ENCODE measurements around the gene ATP6V1C2. TPM values are rescaled to one million over a fixed set of nuclear protein-coding genes. Genes with fewer than 3 reads are reported as not detected.
A peak's percentile ranks its signal among the peaks of the same experiment; 100 is the strongest.

Gene ATP6V1C2
- polyA plus RNA-seq, 6 donors from 2014 or later, result 0.12 to 3.9 (median 0.47) TPM

DNA sequence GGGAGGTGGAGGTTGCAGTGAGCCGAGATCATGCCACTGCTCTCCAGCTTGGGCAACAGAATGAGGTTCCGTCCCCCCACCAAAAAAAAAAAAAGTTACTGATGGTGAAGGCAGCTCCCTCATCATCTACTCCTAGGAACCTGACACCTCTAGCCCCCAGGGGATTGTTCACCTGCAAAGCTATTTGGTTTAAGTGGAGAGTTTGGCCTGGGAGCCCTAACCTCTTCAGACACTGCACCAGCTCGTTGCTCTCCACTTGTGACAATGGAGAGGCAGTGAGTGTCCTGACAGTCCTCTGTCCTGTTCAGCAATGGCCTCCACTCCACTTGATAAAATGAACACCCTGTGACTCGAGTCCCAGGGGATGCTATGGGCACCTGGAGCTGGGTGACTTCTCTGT lies 43.5 kb downstream of the ATP6V1C2 start:
- H3K27ac Mint-ChIP-seq, result no peak overlapping the region
- H3K9me3 Mint-ChIP-seq, result no peaks in the 10 kb centered on the region
- H3K36me3 Mint-ChIP-seq, result no peaks in the 10 kb centered on the region
- no peak overlapping the region for H3K4me3 Mint-ChIP-seq
- peaks cover 0 to 6% (median 0%) of the 10 kb centered on the region in 3 donors for H3K27me3 Mint-ChIP-seq
- peaks cover 10 to 23% (median 12%) of the 10 kb centered on the region in 3 donors for H3K4me1 Mint-ChIP-seq
- no peak for DNase-seq
- no peak for ATAC-seq (ENCODE audit: low read depth in 2 of 2)

DNA sequence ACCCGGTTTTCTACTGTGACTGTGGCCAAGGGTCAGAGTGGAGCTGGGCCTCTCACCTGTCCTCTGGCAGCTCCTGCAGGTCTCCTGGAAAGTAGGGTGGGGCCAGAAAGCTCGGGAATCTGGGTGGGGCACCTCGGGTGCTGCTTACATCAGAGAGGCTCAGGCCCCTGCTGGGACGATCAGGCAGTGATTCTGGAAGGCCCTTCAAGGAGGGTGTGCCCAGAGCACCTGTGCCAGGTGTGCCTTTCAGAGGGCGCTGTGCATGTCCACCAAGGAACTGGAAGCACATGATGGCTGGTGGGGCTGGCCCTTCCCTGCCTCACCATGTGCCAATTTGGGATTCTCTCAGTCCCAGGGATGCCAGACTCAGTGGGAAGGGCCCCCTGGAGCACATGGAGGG lies 44.0 kb downstream of the ATP6V1C2 start:
- ATAC-seq (ENCODE audit: low read depth in 2 of 2), result no peak
- Mint-ChIP-seq H3K4me1 (peaks cover 10 to 23% (median 12%) of the 10 kb centered on the region in 3 donors), H3K9me3 (no peaks in the 10 kb centered on the region), H3K27me3 (peaks cover 0 to 6% (median 0%) of the 10 kb centered on the region in 3 donors), H3K27ac (no peak overlapping the region), H3K4me3 (peak overlapping the region in 1 of 8 donors; percentile 42), H3K36me3 (no peaks in the 10 kb centered on the region)
- DNase-seq, result no peak

DNA sequence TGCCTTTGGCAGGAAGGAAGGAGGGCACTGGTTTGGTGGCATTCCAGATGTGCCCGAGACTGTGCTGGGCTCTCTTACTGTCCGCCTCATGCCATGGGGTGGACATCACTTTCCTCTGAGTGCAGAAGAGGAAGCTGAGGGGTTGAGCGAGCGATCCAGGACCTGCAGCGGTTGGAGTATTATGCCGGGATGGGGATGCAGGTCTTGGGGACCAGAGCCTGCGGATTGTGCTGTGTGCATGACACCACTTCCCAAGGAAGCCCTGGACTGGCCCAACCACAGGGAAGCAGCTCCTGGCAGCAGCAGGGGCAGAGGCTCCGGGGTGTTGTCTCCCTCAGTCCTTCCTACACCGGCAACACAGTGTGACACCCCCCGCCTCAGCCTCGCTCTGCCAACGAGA lies 44.5 kb downstream of the ATP6V1C2 start:
- Mint-ChIP-seq H3K9me3 (no peaks in the 10 kb centered on the region), H3K36me3 (no peaks in the 10 kb centered on the region), H3K27me3 (peaks cover 0 to 6% (median 0%) of the 10 kb centered on the region in 3 donors), H3K4me1 (peaks cover 10 to 23% (median 12%) of the 10 kb centered on the region in 3 donors), H3K4me3 (no peak overlapping the region), H3K27ac (no peak overlapping the region)
- DNase-seq (no peak), ATAC-seq (ENCODE audit: low read depth in 2 of 2) (no peak)

DNA sequence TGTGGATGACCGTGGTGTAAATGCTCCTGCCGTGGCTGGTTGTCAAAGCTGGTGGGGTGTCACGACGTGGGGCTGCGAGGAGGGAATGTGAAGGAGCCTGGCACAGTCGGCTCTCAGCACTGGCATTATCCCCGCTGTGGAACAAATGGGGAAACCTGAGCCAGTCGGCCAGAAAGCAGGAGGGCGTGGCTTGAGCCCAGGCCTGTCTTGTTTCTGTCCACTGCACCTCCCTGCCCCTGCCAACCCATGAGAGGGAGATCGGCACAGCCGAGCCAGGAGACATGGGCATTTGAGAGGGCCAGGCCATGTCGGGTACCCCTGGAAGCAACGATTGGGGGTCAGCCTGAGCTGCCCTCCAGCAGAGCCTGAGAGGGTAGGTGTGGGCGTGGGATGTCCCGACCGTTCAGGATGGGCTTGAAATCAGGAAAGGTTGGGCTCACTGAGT lies 46.7 kb downstream of the ATP6V1C2 start:
- ATAC-seq (ENCODE audit: low read depth in 2 of 2) (no peak), DNase-seq (no peak)
- peaks cover 12 to 20% (median 12%) of the 10 kb centered on the region in 3 donors for H3K4me1 Mint-ChIP-seq
- H3K27ac Mint-ChIP-seq, result no peak overlapping the region
- no peaks in the 10 kb centered on the region for H3K36me3 Mint-ChIP-seq
- H3K9me3 Mint-ChIP-seq, result no peaks in the 10 kb centered on the region
- no peak overlapping the region for H3K4me3 Mint-ChIP-seq
- peaks cover 0 to 4% (median 0%) of the 10 kb centered on the region in 3 donors for H3K27me3 Mint-ChIP-seq

DNA sequence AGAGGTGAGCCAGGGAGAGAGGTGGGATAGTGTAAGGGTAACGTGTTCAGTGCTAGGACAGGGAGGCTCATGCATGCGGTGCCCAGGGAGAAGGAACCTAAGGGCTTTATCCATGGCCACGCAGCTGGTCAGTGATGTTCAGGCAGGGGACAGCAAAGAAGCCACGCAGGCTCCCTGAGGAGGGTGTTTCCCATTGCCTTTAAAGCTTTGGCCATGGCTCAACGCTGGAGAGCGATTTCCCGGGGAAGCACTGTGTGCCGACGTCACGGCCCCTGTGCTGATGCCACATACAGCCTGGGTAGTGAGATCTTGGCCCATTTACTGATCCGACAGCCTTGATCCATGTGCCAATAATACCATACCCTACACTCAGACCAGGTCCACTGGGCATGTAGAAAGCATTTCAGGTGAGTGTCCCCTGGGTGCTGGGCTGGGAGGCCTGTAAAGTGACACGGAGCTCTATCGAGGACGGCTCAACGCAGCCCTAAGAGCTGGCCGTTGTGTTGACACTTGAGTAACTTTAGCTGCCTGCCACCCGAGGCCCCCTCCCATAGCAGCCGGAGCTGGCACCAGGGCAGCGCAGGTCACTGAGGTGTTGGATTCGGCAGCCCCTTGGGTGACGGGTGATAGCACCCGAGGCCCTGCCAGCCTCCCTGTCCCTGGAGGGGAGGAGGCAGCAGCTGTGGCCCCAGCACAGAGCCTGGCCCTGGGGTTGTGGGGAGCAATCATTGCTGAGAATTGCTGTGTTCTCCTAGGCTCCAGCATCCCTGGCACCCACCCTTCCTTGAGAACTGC lies 49.7 kb downstream of the ATP6V1C2 start:
- Mint-ChIP-seq H3K27me3 (no peaks in the 10 kb centered on the region), H3K4me1 (peaks cover 0 to 3% (median 0%) of the 10 kb centered on the region in 3 donors), H3K4me3 (no peak overlapping the region), H3K27ac (peak overlapping the region in 1 of 6 donors; percentile 54), H3K9me3 (no peaks in the 10 kb centered on the region), H3K36me3 (no peaks in the 10 kb centered on the region)
- DNase-seq (no peak), ATAC-seq (ENCODE audit: low read depth in 2 of 2) (no peak)

DNA sequence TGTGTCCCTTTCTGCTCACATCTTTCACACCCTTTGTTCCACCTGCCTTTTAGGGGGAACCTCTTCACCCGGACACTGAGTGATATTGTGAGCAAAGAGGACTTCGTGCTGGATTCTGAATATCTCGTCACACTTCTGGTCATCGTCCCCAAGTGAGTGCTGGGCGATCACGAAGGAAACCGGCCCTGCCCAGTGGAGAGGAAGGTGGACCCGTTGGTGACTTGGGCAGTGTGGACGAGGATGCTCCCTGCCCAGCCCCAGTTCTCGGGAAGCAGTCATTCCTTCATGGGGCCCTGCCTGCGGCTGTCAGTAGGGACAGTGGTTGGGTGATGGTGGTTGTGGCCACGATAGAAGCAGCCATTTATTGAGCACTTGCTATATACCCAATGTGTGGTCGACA lies 50.4 kb downstream of the ATP6V1C2 start:
- DNase-seq (no peak), ATAC-seq (ENCODE audit: low read depth in 2 of 2) (no peak)
- Mint-ChIP-seq H3K4me3 (no peak overlapping the region), H3K27me3 (no peaks in the 10 kb centered on the region), H3K27ac (peak overlapping the region in 2 of 6 donors; percentile 41 to 54), H3K4me1 (peaks cover 0 to 3% (median 0%) of the 10 kb centered on the region in 3 donors), H3K9me3 (no peaks in the 10 kb centered on the region), H3K36me3 (no peaks in the 10 kb centered on the region)

DNA sequence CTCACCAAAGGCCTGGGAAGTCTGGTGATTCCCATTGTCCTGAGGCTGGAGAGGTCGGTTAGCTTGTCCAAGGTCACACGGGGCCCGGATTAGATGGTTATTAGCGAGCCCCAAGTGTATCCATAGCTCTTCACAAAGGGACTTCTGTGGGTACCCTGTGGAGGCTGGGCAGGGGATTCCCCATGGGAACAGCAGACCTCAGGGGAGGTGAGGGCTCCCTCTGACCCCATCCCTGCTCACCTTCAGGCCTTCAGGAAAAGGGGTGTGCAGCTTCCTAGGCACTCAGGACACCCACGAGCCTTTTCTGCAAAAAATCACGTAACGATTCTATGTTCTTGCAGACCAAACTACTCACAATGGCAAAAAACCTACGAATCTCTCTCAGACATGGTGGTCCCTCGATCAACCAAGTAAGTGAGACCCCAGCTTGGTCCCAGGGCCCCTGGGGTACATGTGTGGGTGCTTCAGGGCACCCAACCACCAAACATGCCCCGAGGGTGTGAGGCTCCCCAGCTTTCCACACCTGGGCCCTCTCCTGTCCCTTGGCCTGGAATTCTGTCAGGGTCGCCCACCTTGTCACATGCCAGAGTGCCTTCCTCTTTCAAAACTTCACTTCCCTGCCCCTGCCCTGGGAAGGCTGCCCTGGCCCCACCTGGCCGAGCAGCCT lies 50.9 kb downstream of the ATP6V1C2 start:
- no peaks in the 10 kb centered on the region for H3K9me3 Mint-ChIP-seq
- no peaks in the 10 kb centered on the region for H3K27me3 Mint-ChIP-seq
- H3K36me3 Mint-ChIP-seq, result no peaks in the 10 kb centered on the region
- H3K27ac Mint-ChIP-seq, result peak overlapping the region in 1 of 6 donors; percentile 41
- DNase-seq (no peak), ATAC-seq (ENCODE audit: low read depth in 2 of 2) (no peak)
- peaks cover 0 to 3% (median 0%) of the 10 kb centered on the region in 3 donors for H3K4me1 Mint-ChIP-seq
- H3K4me3 Mint-ChIP-seq, result no peak overlapping the region

DNA sequence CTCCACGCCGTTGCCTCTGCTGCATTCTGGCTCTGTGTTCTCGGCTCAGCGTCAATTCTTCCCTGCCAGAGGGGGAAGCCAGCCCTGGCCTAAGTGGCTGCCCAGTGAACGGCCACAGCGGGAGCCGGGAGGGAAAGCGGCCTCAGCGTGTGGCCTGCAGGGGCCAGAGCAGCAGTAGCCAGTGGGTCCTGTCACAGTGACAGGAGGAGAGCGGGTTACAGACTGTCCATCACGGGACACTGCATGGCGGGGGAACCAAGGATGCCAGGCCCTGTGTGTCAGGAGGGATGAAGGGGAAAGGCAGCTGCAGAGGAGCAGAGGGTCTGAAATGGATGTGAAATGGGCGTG lies 51.4 kb downstream of the ATP6V1C2 start:
- no peaks in the 10 kb centered on the region for H3K27me3 Mint-ChIP-seq
- DNase-seq, result no peak
- no peak for ATAC-seq (ENCODE audit: low read depth in 2 of 2)
- no peak overlapping the region for H3K4me3 Mint-ChIP-seq
- no peaks in the 10 kb centered on the region for H3K36me3 Mint-ChIP-seq
- H3K27ac Mint-ChIP-seq, result peak overlapping the region in 1 of 6 donors; percentile 10
- peaks cover 0 to 3% (median 0%) of the 10 kb centered on the region in 3 donors for H3K4me1 Mint-ChIP-seq
- H3K9me3 Mint-ChIP-seq, result no peaks in the 10 kb centered on the region

DNA sequence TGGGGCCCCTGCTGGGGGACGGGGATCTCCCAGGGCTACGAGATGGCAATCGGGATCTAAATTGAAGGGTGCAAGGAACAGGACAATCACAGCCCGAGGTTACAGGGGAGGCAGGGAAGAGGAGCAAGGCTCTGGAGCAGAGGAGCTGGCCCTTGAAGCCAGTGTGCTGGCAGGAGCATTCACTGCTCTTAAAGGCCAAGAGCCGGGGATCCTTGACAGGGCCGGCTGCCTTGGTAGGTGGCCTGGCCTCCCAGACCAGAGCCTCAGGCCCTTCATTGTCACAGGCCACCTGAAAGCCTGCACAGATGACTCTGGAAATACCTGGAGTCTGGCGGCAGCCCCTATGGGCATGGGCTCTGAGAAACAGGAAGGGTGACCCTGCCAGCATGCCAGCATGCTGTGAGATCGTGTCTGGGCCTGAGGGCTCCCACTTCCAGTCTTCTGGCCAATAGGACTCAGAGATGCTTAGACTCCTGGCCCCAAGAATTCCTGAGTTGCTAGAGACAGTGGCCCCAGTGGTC lies 52.5 kb downstream of the ATP6V1C2 start:
- Mint-ChIP-seq H3K9me3 (no peaks in the 10 kb centered on the region), H3K4me3 (no peak overlapping the region), H3K36me3 (no peaks in the 10 kb centered on the region), H3K4me1 (peaks cover 0 to 3% (median 0%) of the 10 kb centered on the region in 3 donors), H3K27me3 (no peaks in the 10 kb centered on the region), H3K27ac (peak overlapping the region in 1 of 6 donors; percentile 22)
- ATAC-seq (ENCODE audit: low read depth in 2 of 2), result no peak
- DNase-seq, result no peak

DNA sequence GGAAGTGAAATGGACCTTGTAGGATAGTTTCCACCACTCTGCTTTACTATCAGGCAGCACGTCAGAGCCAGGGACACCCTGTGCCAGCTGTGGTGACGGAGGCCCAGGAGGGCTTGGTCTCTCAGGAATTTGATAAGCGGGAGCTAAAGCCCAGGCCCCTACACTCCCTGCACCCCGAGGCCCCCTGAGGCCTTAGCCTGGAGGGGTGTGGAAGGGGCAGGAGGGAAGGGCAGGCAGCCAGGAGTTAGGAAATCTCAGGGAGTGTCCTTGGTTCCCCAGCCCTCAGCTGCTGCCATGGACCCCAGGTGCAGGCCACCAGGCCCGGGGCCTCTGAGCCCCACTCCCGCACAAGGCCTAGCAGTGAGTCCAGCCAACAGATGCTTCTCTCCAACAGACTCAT lies 53.0 kb downstream of the ATP6V1C2 start:
- peak overlapping the region in 3 of 6 donors; percentile 28 to 78 (median 78) for H3K27ac Mint-ChIP-seq
- H3K36me3 Mint-ChIP-seq, result no peaks in the 10 kb centered on the region
- H3K4me3 Mint-ChIP-seq, result no peak overlapping the region
- H3K9me3 Mint-ChIP-seq, result no peaks in the 10 kb centered on the region
- H3K27me3 Mint-ChIP-seq, result no peaks in the 10 kb centered on the region
- no peak for DNase-seq
- peaks cover 0 to 3% (median 0%) of the 10 kb centered on the region in 3 donors for H3K4me1 Mint-ChIP-seq
- ATAC-seq (ENCODE audit: low read depth in 2 of 2), result no peak

DNA sequence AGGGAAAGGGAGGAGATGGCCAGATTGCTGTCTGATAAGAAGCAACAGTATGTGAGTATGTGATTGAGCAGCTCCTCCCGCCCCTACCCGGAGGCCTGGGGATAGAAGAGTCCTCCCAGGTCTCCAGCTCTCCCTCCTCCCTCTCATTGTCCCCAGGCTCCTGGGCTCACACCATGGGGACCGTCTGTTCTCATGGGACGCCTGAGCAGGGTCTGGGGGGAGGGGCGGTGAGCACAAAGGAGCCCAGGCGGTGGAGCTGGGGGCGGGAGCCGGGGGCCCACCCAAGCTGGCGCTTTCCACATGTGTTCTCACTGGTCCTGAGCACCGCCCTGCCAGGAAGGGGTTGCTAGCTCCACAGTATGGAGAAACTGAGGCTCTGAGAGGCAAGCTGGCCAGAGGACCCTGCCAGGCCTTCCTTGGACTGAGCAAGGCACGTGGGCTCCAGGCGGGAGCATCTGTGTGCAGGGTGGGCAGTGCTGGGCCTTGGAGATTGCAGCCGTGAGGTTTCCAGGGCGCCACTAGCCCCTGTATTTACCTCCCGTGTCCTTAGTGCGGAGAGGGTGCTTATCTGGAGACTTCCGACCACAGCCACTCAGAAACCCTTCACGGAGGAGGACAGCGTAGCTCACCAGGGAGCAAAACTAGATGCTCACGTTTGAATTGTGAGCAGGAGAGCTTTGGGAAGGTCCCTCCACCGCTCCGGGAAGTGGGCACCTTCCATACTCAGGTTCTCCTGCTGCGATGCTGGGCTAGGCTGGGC lies 53.8 kb downstream of the ATP6V1C2 start:
- peaks cover 0 to 6% (median 0%) of the 10 kb centered on the region in 3 donors for H3K4me1 Mint-ChIP-seq
- H3K4me3 Mint-ChIP-seq, result no peak overlapping the region
- H3K27ac Mint-ChIP-seq, result peak overlapping the region in 1 of 6 donors; percentile 78

DNA sequence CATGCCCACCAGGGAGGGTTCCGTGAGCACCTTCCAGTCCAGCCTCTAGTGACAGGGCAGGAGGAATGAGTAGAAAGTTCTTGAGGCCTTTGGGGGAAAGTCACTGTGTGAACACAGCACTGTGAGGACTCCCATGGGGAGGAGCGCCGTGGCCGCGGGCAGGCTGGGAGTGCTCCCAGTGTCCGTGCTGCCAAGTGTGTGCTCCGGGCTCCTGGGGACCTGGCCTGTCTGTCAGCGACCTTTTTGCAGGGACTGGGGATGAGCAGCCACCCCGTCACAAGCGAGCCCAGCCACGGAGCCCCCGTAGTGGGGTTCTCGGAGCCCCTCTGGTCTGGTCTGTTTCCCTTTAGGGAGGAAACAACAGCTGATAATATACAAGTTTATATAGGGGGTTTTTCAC lies 54.4 kb downstream of the ATP6V1C2 start:
- H3K4me3 Mint-ChIP-seq, result no peak overlapping the region
- DNase-seq, result no peak
- peaks cover 0 to 9% of the 10 kb centered on the region in 2 donors for H3K36me3 Mint-ChIP-seq
- H3K27me3 Mint-ChIP-seq, result no peaks in the 10 kb centered on the region
- no peak for ATAC-seq (ENCODE audit: low read depth in 2 of 2)
- H3K4me1 Mint-ChIP-seq, result peaks cover 0 to 8% (median 0%) of the 10 kb centered on the region in 3 donors
- H3K9me3 Mint-ChIP-seq, result no peaks in the 10 kb centered on the region
- H3K27ac Mint-ChIP-seq, result no peak overlapping the region

More for the DNA sequence above, 53.8 kb downstream of the ATP6V1C2 start:
- Mint-ChIP-seq H3K36me3 (peaks cover 0 to 5% of the 10 kb centered on the region in 2 donors), H3K9me3 (no peaks in the 10 kb centered on the region), H3K27me3 (no peaks in the 10 kb centered on the region)
- ATAC-seq (ENCODE audit: low read depth in 2 of 2) (no peak), DNase-seq (no peak)

All from naive B cell (primary cell).